ENCODE results near the gene AMZ2. TPM values are rescaled to one million over a fixed set of nuclear protein-coding genes. Genes with fewer than 3 reads are reported as not detected.
A peak's percentile ranks its signal among the peaks of the same experiment; 100 is the strongest.
"Not testable (repeated sequence)": the region's sequence is repeated elsewhere in the genome, so short reads cannot be mapped to it uniquely, and the experiment has no call there.

The AMZ2 gene
- total RNA-seq, 4 donors from 2014 or later: 26.9 to 60.9 (median 35.1) TPM

DNA sequence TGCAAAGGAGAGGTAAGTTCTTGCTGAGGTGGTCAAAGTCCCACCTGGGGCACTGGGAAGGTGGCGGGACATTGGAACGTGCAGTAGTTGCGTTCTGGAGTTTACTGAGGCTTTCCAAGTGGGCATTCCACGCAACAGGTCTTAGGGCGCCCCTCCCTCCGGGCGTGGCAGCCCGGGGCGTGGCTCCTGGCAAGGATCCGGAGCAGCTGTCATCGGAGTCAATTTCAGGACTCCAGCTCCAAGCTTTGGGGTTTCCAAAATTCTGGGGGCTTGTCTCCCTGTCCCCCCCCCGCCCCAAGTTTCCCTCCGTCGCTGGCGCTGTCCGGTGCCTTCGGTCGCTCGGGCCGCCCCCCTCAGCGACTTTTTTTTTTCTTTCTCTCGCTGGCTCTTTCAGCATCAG, 43.1 kb upstream of the AMZ2 start:
- DNase-seq: peak in 1 of 2 donors; percentile 36
- no peaks in the 10 kb centered on the region for H3K36me3 ChIP-seq
- peak overlapping the region; percentile 43 to 74 for H3K4me3 ChIP-seq
- H3K4me1 ChIP-seq: peaks cover 0 to 3% of the 10 kb centered on the region in 2 donors
- intact Hi-C loops (cut with DNase I; ENCODE audit: low total_unique reads): no loop called here
- H3K27me3 ChIP-seq: peaks cover 2 to 5% of the 10 kb centered on the region in 2 donors
- H3K9me3 ChIP-seq: no peaks in the 10 kb centered on the region
- H3K27ac ChIP-seq: peak overlapping the region; percentile 89 to 90
- TF ChIP-seq, protein P1, sequence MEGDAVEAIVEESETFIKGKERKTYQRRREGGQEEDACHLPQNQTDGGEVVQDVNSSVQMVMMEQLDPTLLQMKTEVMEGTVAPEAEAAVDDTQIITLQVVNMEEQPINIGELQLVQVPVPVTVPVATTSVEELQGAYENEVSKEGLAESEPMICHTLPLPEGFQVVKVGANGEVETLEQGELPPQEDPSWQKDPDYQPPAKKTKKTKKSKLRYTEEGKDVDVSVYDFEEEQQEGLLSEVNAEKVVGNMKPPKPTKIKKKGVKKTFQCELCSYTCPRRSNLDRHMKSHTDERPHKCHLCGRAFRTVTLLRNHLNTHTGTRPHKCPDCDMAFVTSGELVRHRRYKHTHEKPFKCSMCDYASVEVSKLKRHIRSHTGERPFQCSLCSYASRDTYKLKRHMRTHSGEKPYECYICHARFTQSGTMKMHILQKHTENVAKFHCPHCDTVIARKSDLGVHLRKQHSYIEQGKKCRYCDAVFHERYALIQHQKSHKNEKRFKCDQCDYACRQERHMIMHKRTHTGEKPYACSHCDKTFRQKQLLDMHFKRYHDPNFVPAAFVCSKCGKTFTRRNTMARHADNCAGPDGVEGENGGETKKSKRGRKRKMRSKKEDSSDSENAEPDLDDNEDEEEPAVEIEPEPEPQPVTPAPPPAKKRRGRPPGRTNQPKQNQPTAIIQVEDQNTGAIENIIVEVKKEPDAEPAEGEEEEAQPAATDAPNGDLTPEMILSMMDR (IDR thresholded peaks at IDR 0.05): no peak
- no peak for TF ChIP-seq POLR2A (IDR thresholded peaks at IDR 0.05)

- intact Hi-C loops (cut with DNase I; ENCODE audit: low total_unique reads): no loop called here
These were observed 42.5 kb upstream of the AMZ2 start for GRCh38 chr17:68205251-68205807.

DNA sequence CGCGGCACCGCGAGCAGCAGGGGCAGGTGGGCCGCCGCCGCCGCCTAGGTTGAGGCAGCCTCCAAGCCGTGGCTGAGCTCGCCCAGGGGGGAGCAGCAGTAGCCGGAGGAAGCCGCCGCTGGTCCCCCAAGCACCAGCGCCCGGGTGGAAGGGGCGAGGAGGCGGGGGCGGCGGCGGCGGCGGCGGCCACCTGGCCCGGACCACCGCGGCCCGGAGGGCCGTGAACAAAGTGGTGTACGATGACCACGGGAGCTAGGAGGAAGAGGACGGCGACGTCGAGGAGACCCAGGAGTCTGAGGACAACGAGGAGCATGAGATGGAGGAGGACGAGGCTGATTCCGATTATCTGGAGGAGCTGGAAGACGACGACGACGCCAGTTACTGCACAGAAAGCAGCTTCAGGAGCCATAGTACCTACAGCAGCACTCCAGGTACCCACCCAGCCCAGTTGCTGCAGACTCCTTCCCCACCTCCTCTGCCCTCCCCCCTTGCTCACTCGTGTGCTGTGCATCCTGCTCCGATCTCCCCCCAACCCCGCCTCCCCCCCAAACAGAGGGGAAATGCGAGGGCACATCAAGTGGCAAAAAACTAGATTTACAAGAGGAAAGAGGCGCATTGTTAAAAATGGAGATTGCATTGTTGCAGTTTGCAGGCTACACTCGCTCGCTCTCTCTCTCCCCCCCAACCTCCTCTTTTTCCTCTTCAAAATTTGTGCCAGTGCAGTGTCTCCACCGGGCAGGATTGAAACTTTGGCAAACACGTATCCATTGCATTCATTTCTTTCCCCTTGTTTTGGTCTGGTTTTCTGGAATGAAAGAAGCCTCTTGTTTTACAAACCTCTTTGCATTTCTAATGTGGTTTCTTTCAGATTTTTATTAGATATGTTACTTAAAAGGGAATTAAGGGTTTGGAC, 41.8 kb upstream of the AMZ2 start:
- no peaks in the 10 kb centered on the region for H3K4me1 ChIP-seq
- intact Hi-C loops (cut with DNase I; ENCODE audit: low total_unique reads): no loop called here
- H3K36me3 ChIP-seq: no peaks in the 10 kb centered on the region
- H3K4me3 ChIP-seq: peak overlapping the region; percentile 43 to 74
- no peak for TF ChIP-seq POLR2A (IDR thresholded peaks at IDR 0.05)
- TF ChIP-seq, protein P1 (IDR thresholded peaks at IDR 0.05): no peak
- H3K27me3 ChIP-seq: no peaks in the 10 kb centered on the region
- H3K9me3 ChIP-seq: no peaks in the 10 kb centered on the region
- no peak for DNase-seq
- H3K27ac ChIP-seq: peak overlapping the region; percentile 89 to 90

More at GRCh38 chr17:68205251-68205807, 42.5 kb upstream of the AMZ2 start:
- peak overlapping the region; percentile 89 to 90 for H3K27ac ChIP-seq
- no peaks in the 10 kb centered on the region for H3K4me1 ChIP-seq
- no peaks in the 10 kb centered on the region for H3K36me3 ChIP-seq
- DNase-seq: peak; percentile 89 to 92
- H3K4me3 ChIP-seq: peak overlapping the region; percentile 43 to 74
- H3K27me3 ChIP-seq: no peaks in the 10 kb centered on the region
- no peaks in the 10 kb centered on the region for H3K9me3 ChIP-seq
- TF ChIP-seq, protein P1 (IDR thresholded peaks at IDR 0.05): peak; percentile 72 to 98 (median 92)
- peak; percentile 70 to 80 for TF ChIP-seq POLR2A (IDR thresholded peaks at IDR 0.05)

- no peaks in the 10 kb centered on the region for H3K9me3 ChIP-seq
- DNase-seq: no peak
- intact Hi-C loops (cut with DNase I; ENCODE audit: low total_unique reads): no loop called here
- no peak overlapping the region for H3K27ac ChIP-seq
- no peak overlapping the region for H3K4me3 ChIP-seq
- H3K27me3 ChIP-seq: no peaks in the 10 kb centered on the region
- TF ChIP-seq, protein P1 (IDR thresholded peaks at IDR 0.05): no peak
- TF ChIP-seq POLR2A (IDR thresholded peaks at IDR 0.05): no peak
- no peaks in the 10 kb centered on the region for H3K36me3 ChIP-seq
- no peaks in the 10 kb centered on the region for H3K4me1 ChIP-seq
These were observed 40.1 kb upstream of the AMZ2 start for GRCh38 chr17:68207651-68208253.

DNA sequence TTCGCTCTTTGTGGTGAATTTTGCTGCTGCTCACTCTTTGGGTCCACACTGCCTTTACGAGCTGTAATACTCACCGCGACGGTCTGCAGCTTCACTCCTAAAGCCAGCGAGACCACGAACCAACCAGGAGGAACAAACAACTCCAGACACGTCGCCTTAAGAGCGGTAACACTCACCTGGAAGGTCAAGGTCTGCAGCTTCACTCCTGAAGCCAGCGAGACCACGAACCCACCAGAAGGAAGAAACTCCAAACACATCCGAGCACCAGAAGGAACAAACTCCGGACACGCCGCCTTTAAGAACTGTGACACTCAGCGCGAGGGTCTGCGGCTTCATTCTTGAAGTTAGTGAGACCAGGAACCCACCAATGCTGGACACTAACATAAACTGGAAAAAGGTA, 39.2 kb upstream of the AMZ2 start:
- intact Hi-C loops (cut with DNase I; ENCODE audit: low total_unique reads); H3K4me1 ChIP-seq; H3K9me3 ChIP-seq; H3K4me3 ChIP-seq; H3K27ac ChIP-seq; DNase-seq; H3K27me3 ChIP-seq; H3K36me3 ChIP-seq: not testable (repeated sequence)

- intact Hi-C loops (cut with DNase I; ENCODE audit: low total_unique reads); H3K4me3 ChIP-seq; H3K9me3 ChIP-seq; H3K36me3 ChIP-seq; DNase-seq; H3K27me3 ChIP-seq; H3K4me1 ChIP-seq; H3K27ac ChIP-seq: not testable (repeated sequence)
These were observed 38.5 kb upstream of the AMZ2 start for GRCh38 chr17:68209191-68209900.

All from uterus (tissue), 4 donors.